GM19455 (cell line): ENCODE results near the gene MID2.
"Not testable (repeated sequence)": the region's sequence is repeated elsewhere in the genome, so short reads cannot be mapped to it uniquely, and the experiment has no call there.

Source experiments
- ATAC-seq: cut with Tn5 transposase; IDR thresholded peaks from one replicate; pipeline ENCODE4 v1.9.1; 2021; ENCODE audit not compliant: unreplicated experiment

MID2 gene, protein sequence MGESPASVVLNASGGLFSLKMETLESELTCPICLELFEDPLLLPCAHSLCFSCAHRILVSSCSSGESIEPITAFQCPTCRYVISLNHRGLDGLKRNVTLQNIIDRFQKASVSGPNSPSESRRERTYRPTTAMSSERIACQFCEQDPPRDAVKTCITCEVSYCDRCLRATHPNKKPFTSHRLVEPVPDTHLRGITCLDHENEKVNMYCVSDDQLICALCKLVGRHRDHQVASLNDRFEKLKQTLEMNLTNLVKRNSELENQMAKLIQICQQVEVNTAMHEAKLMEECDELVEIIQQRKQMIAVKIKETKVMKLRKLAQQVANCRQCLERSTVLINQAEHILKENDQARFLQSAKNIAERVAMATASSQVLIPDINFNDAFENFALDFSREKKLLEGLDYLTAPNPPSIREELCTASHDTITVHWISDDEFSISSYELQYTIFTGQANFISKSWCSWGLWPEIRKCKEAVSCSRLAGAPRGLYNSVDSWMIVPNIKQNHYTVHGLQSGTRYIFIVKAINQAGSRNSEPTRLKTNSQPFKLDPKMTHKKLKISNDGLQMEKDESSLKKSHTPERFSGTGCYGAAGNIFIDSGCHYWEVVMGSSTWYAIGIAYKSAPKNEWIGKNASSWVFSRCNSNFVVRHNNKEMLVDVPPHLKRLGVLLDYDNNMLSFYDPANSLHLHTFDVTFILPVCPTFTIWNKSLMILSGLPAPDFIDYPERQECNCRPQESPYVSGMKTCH

GRCh38 chrX:107825698-107826237, at the start of gene MID2:
TSS of gene MID2 (plus strand) at chrX:107825866. CDS start at chrX:107826427, 561 bp downstream.
- ATAC-seq = peak; percentile 18

DNA sequence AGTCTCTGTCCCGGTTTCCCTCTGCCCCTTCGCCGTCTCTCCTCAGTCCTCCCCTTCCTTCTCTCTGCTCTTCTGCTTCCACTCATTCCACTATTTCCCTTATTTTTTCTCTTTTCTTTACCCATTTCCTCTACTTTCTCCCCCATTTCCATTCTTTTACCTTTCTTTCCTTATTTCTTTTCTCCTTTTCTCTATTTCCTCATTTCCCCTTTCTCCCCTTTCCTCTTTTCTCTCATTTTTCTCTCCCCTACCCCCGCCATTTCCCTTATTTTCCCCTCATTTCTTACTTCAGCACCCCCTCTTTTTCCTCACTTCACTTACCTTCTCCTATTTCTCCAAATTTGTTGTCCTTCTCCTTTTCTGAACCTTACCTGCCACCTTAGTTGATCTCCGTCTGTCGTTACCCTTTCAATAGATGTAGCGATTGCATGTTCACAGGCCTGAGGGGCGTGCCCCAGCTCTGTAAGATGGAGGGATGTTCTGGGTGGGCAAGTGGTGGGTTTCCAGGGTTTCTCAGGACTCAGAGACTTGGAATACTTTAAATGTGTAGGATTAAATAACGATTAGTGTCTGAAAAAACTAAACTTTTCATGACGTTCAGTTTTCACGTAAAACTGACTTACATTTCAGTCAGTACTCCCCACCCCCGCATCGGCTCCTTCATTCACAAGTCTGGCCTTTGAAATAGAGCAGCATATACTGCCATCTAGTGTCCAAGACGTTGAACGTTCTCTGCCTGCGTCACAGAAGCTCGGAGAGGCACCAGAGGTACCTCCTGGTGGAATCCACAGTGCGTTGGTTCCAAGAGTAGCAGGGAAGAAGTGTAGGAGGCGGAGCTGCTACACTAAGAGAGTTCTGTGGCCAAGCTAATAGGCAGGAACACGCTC, 48.8 kb upstream of the MID2 start:
- peak; percentile 66 for ATAC-seq

- ATAC-seq = no peak
Measured at GRCh38 chrX:107777536-107777832, 48.2 kb upstream of the MID2 start, which contains the start of gene NCBP2L. TSS of gene NCBP2L (plus strand) at chrX:107777733. CDS start at chrX:107794221, 16,488 bp downstream.

DNA sequence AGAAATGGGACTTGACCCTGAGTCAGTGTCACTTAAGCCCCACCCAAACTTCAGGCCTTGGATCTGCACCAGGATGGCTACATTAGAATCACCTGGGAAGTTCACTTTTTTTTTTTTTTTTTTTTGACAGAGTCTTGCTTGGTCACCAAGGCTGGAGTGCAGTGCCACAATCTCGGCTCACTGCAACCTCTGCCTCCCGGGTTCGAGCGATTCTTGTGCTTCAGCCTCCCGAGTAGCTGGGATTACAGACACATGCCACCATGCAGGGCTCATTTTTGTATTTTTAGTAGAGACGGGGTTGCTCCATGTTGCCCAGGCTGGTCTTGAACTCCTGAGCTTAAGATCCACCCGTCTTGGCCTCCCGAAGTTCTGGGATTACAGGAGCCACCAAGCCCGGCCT, 45.1 kb upstream of the MID2 start:
- ATAC-seq = no peak

GRCh38 chrX:107787827-107788226, 37.8 kb upstream of the MID2 start:
- no peak for ATAC-seq

GRCh38 chrX:107804427-107804826, 21.2 kb upstream of the MID2 start:
- ATAC-seq = no peak

DNA sequence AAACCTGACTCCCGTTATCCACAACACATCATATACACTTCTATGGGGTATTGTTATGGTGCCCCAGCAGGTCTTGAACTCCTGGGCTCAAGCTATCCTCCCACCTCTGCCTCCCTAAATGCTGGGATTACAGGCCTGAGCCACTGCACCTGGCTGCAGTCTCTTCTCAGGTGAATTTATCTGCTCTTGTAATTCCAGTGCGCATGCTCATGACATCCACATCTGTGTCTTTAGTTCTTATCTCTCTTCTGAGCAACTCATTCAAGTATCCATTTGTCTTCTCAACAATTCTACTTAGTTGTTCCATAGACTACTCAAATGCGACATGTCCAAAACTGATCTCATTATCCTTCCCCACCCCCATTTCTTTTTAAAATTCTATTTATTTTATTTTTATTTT, 20.5 kb upstream of the MID2 start:
- no peak for ATAC-seq

DNA sequence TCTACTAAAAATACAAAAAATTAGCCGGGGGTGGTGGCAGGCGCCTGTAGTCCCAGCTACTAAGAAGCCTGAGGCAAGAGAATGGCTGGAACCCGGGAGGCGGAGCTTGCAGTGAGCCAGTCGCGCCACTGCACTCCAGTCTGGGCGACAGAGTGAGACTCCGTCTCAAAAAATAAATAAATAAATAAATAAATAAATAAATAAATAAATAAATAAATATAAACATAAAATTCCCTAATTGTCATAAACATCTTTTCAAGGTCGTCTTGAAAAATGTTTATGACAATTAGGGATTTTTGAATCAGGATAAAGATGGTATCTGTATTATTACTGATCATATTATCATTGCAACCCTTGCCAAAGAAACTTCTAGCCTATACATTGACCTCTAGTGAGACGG, 15.6 kb upstream of the MID2 start:
- ATAC-seq = not testable (repeated sequence)

- no peak for ATAC-seq
Measured at GRCh38 chrX:107818900-107819521, 6.7 kb upstream of the MID2 start.

- ATAC-seq = no peak
Measured at GRCh38 chrX:107823042-107823441, 2.6 kb upstream of the MID2 start.

DNA sequence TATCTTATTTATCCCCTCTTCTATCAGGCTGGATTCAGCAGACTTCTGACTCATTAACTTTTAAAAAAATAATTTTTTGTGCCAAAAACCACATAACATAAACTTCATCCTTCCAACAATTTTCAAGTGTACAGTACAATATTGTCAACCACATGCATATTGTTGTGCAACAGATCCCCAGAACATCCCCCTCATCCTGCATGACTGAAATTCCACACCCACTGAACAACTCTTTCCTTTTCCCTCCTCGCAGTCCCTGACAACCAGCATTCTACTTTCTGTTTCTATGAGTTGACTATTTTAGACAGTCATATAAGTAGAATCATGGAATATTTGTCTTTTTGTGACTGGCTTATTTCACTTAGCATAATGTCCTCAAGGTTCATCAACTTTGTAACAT, 2.2 kb upstream of the MID2 start:
- ATAC-seq = no peak

- ATAC-seq = peak; percentile 74
Measured at GRCh38 chrX:107826238-107827029, 768 bp downstream of the MID2 start.

DNA sequence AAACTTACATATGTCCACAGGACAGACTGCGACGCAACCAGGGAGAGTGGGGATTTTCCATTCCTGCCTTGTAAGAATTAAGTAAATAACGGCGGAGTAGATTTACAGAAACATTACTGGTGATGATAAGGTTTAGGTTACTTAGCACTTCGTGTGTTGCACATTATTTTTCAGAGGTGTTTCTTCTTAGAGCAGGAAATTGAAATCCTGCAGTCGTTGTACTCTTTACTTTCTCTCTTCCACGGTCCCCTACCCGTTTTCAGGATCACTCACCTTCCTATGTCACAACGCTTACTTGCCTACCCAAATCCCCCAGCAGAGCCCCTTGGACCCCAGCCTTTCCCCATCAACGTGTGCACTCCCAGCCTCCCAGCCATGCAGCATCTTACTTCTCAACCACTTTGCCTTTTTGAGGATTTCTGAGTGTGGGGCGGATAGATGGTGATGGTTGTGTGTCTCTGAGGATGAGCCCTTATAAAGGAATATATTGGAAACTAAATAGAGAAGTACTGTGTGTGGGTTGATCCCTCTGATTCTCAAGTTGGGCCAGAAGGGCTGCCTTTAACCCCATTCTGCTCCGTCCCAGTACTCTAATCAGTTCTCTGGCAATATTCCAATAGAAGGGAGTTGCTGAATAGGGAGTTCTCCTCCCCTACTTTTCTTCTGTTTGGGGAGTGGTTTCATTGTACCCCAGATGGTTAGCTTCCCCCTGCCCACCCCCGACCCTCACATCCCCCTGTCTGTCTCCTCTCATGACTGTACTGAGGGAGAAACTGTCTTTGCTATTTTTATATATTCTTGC, 1.6 kb downstream of the MID2 start:
- ATAC-seq = no peak

GRCh38 chrX:107827852-107828251, 2.2 kb downstream of the MID2 start:
- no peak for ATAC-seq

DNA sequence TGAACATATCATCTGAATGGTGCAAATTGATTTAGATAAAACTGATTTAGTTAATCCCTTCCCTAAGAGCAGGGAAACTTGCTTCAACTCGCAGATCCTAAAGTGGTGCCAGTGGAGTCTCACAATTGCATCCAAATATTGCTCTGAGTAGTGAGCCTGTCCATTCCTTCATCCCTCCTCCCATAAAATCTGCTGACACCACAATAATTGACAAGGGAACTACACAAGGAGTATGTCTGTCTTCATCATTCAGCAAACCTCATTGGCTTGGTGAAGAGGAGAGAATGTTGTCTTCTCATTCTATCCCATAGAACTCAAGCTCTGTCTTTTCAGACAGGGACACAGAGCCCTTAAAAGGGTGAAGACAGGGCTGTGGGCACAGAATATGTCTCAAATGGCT, 4.2 kb downstream of the MID2 start:
- no peak for ATAC-seq

- no peak for ATAC-seq
Measured at GRCh38 chrX:107831071-107831730, 5.5 kb downstream of the MID2 start.

- ATAC-seq = no peak
Measured at GRCh38 chrX:107834275-107835201, 8.9 kb downstream of the MID2 start.
